ENCODE data around the gene RINL. TPM values are rescaled to one million over a fixed set of nuclear protein-coding genes. Genes with fewer than 3 reads are reported as not detected.

Gene RINL, protein sequence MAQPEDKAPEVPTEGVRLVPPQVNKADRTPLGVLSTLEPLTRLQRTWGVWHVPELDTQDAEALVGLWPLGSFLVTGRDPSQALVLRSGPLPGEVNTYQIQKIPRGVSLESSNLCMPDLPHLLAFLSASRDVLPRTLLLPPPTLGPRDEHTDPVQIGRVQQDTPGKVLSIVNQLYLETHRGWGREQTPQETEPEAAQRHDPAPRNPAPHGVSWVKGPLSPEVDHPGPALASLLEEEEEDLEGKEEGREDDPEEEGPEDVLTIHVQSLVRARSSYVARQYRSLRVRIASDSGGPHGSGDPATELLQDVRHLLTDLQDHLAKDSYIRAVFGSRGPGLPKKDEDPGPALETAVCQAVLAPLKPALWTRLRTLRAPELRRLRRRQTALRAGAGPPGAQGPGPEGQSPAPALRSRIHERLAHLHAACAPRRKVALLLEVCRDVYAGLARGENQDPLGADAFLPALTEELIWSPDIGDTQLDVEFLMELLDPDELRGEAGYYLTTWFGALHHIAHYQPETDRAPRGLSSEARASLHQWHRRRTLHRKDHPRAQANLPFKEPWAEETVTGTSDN
- total RNA-seq: 10 to 100 TPM; 84.0 to 85.5 TPM

DNA sequence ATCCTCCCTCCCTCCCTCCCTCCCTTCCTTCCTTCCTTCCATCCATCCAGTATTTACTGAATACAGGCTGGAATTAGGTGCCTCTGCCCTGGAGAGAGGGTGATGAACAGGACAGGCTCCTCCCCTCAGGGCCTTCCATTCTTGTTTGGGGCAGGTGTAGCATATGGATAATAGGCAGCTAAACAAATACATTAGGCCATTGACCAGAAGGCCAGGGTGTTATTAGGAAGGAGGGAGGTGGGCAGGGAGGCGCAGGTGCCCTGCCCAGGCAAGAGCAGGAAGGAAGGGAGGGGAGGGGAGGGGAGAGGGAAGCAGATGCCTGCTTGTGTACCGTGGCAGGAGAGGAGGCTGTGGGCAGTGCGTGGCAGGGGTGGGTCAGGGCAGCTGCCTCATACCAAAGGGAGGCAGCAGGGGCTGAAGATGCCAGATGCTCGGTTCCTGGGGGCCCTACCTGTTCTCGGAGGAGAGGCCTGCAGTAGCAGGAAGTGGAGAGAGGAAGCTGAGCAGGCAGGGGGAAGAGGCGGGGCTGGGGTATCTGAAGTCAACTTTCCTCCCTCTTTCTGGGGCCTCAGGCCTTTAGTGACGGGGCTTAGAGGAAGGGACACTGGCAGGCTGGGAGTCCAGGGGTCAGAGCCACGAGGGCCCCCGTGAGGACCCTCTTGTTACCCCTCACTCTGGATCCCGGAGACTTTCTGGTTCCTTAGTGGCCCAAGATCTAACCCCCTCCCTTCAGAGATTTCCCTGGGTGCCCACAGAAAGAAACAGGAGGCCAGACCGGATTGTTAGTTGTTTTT, at the start of gene RINL:
Gene RINL (minus strand): TSS at position 495 of the 794 bp plus-strand sequence. CDS start 1,533 bp downstream, outside the sequence.
- ChIA-PET POLR2A (interaction anchor here (1.0 to 2.2 kb wide), 4 partner anchors 8 to 29 kb away, joined by 3 to 7 read pairs (median 6); no protein-coding TSS in a partner anchor), CTCF (interaction anchor here (0.6 to 2.1 kb wide), 6 partner anchors 8 to 244 kb away, joined by 4 to 17 read pairs (median 6); partner anchors contain the start of genes MRPS12 and SARS2)

DNA sequence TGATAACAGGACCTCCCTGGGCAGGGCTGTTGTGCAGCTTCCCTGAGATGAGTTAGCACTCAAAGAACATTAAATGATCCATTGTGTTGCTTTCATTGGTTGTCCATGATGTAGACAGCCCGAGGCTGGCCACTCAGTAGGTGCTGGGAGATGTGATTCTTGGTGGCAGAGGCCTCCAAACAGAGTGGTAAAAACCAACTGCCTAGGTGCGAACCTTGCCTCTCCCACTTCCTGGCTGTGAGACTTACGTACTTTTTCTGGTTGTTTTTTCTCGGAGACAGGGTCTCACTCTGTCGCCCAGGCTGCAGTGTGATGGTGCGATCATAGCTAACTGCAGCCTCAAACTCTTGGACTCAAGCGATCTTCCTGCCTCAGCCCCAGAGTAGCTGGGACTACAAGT, 46.3 kb upstream of the RINL start:
- ChIA-PET CTCF (interaction anchor here (0.5 to 1.2 kb wide), 2 partner anchors 24 to 80 kb away, joined by 3 read pairs; partner anchors contain the start of gene NFKBIB), POLR2A (no interaction called here)

DNA sequence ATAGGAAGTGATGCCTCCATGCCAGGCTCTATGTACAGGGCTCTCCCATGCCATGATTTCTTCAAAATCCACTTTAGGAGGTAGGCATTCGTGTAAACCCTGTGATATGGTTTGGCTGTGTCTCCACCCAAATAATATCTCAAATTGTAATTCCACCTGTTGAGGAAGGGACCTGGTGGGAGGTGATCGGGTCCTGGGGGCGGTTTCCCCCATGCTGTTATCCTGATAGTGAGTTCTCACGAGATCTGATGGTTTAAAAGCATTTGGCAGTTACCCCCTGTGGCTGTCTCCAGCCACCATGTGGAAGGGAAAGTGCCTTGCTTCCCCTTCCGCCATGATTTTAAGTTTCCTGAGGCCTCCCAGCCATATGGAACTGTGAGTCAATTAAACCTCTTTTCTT, 44.4 kb upstream of the RINL start:
- ChIA-PET CTCF (no interaction called here), POLR2A (no interaction called here)

DNA sequence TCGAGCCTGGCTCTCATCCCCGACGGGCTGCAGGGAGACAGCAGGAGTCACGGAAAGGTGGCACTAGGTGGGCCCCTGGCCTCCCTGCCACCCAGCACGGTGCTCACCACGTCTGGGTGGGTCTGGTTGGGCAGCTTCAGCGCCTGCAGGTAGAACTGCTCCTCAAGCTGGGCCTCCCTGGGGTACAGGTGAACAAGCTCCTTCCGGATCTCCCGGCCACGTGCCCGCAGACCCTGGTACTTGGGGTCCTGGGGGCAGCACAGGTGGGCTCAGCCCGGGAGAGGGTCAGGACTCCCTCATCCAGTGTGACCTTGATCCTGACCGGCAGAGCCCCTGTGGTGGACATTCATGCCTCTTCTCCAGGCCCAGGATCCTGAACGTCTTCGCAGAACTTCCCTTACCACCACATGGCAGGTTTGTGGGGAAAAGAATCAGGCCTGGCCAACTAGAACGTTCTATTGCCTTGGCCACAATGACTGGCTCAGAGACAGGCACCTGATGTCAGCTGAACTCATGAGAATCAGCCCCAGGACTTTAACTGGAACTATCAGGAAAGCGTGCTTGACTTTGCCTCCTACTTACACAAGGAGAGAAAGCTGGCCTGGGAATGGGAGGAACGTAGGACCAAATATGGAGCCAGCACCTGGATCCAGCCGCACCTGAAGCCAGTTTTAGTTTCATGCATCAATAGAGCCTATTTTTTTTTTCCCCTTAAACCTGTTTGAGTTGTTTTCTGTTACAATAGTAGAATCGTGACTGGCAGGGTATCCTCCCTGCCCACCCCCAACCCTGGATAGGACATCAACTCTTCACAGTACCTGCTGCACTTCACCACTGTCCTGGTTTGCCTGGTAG, 43.6 kb upstream of the RINL start:
- POLR2A ChIA-PET: no interaction called here

DNA sequence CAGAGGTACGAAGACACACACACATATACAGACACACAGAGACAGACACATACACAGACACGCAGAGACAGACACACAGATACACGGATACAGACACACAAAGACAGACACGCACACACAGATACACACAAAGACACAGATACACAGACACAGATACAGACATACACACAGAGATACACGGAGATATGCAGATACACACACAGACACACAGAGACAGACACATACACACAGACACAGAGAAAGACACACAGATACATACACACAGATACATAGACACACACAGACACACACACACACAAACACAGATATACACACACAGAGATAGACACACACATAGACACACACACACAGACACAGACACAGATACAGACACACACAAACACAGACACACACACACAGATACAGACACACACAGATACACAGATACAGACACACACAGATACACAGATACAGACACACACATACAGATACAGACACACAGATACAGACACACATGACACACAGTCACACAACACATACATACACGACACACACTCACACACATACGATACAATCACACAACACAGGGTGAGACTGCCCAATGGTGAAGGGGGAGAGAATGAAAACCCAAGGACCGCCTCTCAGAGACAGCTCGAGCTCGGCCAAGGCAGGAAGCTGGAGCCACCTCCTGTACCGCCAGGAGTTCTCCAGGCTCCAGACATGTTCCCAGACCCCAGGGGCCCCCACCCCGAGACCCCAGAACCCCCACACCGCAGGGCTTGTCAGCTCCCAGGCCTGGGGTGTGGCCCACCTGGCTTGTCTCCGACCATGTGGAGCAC, 42.7 kb upstream of the RINL start:
- ChIA-PET POLR2A (no interaction called here), CTCF (no interaction called here)

More for the DNA sequence above, 43.6 kb upstream of the RINL start:
- CTCF ChIA-PET: no interaction called here

DNA sequence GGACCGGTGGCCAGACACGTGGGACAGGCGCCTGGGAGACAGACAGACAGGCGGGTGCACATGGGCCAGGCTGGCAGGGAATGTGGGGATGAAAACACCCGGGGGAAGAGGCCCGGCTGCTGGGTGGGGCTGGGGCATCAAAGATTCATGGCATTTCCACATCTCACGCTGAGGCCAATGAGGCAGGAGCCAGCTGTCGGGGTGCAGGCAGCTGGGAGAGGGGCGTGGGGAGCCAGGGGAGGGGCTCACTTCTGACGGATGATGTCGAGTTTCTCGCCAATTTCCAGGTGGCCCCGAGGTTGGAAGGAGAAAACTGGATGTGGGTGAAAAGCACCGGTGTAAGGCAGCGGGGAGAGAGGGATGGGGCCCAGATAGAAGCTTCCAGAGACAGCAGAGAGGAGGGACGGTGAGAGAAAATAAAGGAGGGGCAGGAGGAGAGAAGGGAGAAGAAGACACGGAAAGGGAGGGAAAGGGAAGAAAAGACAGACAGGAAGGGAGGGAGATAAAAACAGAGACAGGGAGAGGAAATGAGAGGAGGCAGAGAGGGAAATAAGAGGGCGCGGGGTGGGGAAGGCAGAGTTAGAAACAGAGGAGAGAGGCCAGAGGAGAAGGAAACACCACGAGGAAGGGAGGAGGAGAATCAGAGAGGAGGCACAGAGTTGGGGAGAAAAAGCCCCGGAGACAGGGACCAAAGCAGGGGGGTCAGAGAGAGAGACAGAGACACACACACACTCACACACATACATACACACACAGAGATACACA, 41.9 kb upstream of the RINL start:
- POLR2A ChIA-PET: no interaction called here

DNA sequence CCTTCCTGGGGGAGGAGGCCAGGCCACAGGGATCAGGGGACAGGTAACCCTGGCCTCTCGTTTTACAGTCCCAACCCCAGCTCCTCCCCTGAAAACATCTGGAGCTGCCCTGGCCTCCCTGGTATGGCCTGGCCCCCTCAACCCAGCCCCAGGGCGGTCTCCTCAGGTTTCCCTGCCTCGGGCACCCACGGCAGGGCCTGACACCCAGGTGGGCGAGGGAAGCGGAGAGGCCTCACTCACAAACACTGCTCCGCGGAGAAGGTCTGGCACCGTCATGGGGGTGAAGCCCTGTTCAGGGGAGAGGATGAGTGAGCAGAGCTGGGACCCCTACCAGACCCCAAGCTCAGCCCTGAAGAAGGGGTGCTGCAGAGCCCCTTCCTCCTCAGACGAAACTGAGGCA, 40.5 kb upstream of the RINL start:
- CTCF ChIA-PET: interaction anchor here (1.8 kb wide), 1 partner anchor 12 kb away, joined by 4 read pairs; the partner anchor contains the start of genes MRPS12 and SARS2
- POLR2A ChIA-PET: no interaction called here

More for the DNA sequence above, 41.9 kb upstream of the RINL start:
- CTCF ChIA-PET: no interaction called here

DNA sequence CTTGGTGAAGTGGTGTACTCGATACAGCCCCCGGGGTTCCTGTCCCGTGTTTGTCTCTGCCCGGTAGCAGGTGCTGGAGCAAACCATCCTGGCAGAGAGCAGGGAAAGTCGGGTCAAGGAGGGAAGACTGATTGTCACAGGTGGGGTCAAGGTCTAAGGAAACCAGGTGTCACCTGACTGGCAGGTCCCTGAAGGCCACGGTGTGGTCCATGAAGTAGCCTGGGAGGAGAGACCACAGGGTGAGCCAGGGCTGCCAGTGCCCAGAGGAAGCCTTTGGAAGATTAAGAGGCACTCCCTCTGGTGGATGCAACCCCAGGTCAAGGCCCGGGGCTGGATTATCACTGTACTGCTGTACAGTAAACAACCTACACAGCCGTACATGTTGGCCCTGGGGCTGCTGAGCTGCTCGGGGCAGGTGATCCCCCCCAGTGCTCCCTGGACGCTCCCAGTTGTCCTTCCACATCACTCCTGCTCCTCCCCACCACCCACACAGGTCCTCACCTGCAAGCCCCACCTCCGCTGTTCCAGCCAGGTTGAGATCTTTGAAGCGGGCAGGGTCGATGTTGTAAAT, 39.9 kb upstream of the RINL start:
- ChIA-PET CTCF (interaction anchor here (1.8 kb wide), 1 partner anchor 12 kb away, joined by 4 read pairs; the partner anchor contains the start of genes MRPS12 and SARS2), POLR2A (no interaction called here)

DNA sequence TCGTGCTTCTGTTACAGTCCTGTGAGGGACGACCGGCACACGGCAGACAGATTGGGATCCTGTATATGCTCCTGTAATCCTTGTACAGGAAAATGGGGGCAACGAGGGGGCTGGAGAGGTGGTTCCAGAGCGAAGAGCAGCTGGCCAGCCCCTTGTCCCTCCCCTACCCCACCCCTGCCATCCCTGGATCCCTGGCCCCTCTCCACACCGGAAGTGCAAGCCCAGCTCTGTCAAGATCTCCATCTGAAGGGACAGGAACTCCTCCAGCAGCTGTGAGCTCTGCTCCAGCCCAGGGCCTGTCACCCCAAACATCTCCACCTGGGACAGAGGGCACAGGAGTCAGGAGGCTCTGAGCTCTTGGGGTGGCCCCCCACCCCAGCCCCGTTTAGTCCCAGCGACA, 39.4 kb upstream of the RINL start:
- ChIA-PET POLR2A (no interaction called here), CTCF (interaction anchor here (1.8 kb wide), 1 partner anchor 13 kb away, joined by 4 read pairs; the partner anchor contains the start of genes MRPS12 and SARS2)

DNA sequence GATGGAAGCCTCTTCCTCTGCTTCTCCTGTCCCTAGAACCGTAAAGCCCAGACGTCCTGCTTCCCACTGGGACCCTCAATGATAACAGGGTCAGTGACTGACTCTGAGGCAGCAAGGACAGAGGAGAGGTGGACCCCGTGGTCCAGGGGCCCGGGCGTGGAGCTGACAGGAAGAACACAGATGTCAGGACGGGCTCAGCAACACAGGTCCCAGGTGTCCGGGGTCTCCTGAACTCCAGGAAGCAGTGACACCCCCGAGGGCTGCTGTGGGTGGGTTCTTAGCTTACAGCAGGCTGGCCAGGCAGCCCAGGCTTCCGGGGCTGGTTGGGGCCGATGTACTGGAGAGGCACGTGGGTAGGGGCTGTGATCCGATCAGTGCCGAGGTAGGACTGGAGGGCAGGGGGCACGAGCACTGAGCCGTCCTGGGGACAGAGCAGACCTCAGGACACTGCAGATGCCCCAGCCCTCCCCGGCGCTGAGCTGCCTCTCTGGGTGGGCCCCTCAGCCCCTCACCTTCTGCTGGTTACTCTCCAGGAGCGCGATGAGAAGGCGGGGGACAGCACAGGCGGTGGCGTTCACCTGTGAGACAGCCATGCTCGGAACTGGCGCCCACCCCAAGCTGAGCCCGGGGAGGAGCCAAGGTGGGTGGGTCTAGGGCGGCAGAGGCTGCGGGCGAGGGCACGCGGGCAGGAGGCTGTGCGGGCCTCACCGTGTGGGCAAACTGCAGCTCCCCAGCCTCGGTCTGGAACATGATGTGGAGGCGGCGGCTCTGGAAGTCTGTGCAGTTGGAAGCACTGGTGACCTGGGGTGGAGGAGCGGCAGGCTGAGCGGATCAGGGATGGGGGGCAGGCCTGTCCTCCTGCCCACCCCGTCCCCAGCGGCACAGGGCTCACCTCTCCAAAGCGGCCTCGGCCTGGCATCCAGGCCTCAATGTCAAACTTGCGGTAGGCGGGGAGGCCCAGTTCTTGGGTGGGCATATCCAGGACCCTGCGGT, 37.5 kb upstream of the RINL start:
- ChIA-PET POLR2A (no interaction called here), CTCF (no interaction called here)

DNA sequence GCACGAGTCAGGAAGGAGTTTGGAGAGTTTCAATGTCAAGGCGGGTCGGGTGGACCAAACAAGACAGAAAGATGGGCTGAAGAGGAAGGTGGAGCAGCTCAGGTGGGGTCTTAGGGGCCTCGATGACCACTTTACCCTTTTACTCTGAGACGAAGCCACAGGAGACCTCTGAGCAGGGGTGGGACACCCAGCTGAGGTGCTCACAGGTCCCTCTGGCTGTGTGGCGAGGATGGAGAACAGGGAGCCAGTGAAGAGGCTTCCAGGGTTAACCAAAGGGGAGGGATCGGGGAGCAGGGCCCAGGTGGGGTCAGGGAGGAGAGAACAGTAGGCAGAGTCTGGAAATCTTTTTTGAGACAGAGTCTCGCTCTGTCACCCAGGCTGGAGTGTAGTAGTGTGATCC, 35.9 kb upstream of the RINL start:
- CTCF ChIA-PET: interaction anchor here (0.7 to 1.0 kb wide), 2 partner anchors 13 to 152 kb away, joined by 3 to 6 read pairs; no protein-coding TSS in a partner anchor
- POLR2A ChIA-PET: interaction anchor here (0.5 to 0.7 kb wide), 3 partner anchors 8 to 26 kb away, joined by 3 to 10 read pairs (median 5); no protein-coding TSS in a partner anchor

DNA sequence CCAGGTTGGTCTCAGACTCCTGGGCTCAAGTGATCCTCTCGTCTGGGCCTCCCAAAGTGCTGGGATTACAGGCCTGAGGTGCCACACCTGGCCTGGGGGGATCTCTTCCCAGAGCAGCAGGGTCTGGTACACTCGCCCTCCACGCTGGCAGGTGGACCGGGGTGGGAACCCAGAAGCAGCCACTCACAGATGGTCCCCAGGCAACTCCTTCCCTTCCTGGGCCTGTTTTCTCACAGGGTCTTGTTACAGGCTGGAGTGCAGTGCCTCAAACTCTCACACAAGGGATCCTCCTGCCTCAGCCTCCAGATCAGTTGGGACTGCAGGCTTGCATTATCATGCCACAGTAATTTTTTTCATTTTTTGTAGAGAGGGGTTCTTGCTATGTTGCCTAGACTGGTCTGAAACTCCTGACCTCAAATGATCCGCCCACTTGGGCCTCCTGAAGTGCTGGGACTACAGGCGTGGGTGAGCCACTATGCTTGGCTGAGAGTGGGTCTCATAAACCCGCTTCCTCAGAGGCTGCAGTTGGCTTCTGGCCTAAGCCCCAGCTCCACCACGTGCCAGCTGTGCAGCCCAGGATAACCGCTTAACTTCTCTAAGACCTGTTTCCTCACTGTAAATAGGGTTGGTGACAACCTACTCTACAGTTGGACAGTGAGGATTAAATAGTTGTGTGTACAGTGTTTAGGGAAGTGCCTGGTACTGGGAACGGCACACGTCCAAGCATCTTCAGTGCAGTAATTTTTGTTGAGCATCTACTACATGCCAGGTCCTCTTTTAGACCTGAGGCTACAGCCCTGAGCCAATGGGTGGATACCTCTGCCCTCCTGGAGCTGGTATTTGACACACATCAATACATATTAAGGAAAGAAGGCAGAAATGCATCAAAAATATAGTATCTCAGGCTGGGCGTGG, 34.8 kb upstream of the RINL start:
- ChIA-PET POLR2A (interaction anchor here (0.6 kb wide), 1 partner anchor 209 kb away, joined by 7 read pairs; no protein-coding TSS in a partner anchor), CTCF (interaction anchor here (0.9 to 1.2 kb wide), 3 partner anchors 12 to 42 kb away, joined by 3 to 5 read pairs (median 3); no protein-coding TSS in a partner anchor)

DNA sequence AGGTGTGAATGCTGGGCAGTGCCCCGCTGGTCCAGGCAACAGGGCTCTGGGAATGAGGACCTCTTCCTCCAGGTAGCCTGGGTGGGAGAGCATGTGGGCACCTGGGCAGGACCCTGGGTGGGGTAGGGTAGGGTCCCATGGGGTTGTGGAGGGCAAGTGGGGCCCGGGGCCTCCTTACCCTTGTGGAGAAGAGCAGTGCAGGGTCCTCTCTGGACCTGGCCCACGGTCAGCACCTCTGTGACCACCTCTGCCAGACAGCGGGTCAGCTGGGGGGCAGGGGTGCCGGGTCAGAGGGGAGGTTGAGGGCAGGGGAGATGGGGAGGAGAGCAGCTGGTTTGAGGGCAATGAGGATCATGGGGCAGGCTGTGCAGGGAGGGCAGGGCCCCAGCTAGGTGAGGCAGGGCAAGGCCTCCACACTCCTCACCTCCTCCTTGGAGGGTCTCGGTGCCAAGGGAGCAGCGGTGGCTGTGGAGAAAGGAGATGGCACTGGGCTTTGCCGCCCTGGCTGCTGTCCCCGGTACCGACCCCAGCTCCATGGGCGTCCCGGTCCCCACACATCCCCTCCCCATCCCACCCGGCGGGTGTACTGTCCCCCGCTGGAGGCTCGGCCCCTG, 33.4 kb upstream of the RINL start:
- CTCF ChIA-PET: interaction anchor here (1.2 kb wide), 1 partner anchor 24 kb away, joined by 5 read pairs; no protein-coding TSS in a partner anchor
- POLR2A ChIA-PET: no interaction called here

DNA sequence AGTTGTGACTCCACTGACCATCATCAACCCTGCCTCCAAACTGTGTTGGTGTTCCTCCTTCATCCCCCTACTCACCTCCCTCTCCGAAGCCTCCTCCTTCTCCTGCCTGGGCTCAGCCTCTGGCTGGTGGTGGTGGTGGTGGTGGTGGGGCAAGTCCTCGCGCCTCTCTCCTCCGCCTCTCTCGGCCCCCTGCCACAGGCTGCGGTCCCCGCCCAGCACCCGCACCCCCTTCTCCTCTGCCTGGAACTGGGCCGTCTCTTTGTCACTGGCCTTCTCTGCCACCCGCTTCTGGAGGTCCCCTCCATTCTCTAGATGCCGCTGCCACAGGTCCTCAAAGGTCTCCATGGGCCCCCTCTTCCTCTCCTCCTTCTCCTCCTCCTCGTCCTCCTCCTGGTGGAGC, 32.4 kb upstream of the RINL start:
- CTCF ChIA-PET: interaction anchor here (4.0 kb wide), 1 partner anchor 19 kb away, joined by 13 read pairs; the partner anchor contains the start of genes MRPS12 and SARS2
- POLR2A ChIA-PET: no interaction called here
